Astrocyte of the spinal cord (primary cell): ENCODE results near the gene VWA7.

Source experiments
- DNase-seq: peaks from one replicate; pipeline ENCODE4 v3.0.0; 2011; ENCODE audit warnings: low read depth, low spot score
- H3K4me3 ChIP-seq: 2 replicates; pipeline ENCODE4 v1.5.1; 2011; ENCODE audit warnings: low read depth, mild to moderate bottlenecking, low read length, moderate library complexity
- in situ Hi-C: cut with HindIII; loops from 2 replicates; pipeline ENCODE4 v1.10.0; 2017; ENCODE audit warnings: low sequenced_read_pairs
- TF ChIP-seq, protein P1 (sequence below): IDR thresholded peaks from 2 replicates; pipeline ENCODE4 v1.5.1; 2012; ENCODE audit warnings: low read depth, mild to moderate bottlenecking, low read length, inconsistent platforms

VWA7 gene

DNA sequence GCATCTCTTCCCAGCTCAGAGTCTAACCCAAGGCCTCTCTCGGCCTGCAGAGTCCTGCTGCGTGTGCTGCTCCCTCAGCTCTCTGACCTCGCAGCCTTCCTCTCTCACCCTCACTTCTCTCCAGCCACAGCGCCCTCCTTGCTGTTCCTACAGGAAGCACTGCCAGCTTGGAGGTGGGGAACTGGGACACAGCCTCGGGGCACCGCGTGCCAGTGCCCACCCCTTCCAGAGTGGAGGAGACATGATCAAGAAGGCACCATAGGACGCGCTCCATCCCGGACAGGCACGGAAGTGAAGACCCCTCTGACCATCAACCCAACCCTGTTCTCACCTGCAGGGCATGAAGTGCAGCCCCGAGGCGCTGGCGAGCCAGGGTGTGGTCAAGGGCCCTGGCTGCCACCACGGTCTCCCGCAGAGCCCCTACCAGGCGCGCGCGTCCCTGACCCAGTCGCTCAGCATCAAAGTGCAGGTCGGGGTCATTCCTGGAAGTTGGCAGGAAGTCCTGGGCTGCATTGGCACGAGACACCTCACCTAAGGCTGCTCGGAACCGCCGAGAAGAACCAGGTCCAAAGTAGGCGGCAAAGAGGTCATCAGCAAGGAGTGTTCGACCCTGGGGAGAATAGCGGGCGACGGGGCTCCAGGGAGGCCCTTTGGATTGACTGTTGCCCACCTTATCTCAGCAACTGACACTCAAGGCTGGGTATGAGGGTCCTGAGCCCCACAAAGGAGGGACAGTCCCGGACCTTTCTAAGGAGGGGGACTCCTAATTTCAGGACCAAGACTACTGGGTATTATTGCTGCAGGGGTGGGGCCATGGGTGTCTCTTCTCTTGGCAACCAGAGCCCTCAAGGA lies 1.3 kb downstream of the VWA7 start:
- TF ChIP-seq, protein P1, sequence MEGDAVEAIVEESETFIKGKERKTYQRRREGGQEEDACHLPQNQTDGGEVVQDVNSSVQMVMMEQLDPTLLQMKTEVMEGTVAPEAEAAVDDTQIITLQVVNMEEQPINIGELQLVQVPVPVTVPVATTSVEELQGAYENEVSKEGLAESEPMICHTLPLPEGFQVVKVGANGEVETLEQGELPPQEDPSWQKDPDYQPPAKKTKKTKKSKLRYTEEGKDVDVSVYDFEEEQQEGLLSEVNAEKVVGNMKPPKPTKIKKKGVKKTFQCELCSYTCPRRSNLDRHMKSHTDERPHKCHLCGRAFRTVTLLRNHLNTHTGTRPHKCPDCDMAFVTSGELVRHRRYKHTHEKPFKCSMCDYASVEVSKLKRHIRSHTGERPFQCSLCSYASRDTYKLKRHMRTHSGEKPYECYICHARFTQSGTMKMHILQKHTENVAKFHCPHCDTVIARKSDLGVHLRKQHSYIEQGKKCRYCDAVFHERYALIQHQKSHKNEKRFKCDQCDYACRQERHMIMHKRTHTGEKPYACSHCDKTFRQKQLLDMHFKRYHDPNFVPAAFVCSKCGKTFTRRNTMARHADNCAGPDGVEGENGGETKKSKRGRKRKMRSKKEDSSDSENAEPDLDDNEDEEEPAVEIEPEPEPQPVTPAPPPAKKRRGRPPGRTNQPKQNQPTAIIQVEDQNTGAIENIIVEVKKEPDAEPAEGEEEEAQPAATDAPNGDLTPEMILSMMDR = no peak
- H3K4me3 ChIP-seq = no peak overlapping the region
- DNase-seq = no peak
- in situ Hi-C loops = no loop called here

DNA sequence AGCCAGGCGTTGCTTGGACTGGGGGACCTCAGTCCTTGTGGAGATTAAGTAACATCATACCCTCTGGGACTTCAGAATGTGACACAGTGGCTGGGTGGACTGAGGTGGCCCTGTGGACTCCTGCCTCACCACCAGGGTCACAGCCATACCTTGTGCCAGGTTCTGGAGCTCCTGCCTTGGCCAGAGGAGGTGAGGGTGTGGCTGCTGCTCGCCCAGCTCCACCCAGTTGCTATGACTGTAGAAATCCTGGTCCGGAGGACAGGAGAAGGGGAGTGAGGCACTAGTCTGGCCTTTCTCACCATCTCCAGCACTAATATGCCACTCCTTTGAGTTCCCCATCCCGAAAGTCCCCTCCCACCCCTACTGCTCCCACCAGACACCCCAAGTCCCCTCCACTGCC lies 1.9 kb downstream of the VWA7 start:
- H3K4me3 ChIP-seq = no peak overlapping the region
- DNase-seq = no peak
- TF ChIP-seq, protein P1 = no peak
- in situ Hi-C loops = no loop called here

DNA sequence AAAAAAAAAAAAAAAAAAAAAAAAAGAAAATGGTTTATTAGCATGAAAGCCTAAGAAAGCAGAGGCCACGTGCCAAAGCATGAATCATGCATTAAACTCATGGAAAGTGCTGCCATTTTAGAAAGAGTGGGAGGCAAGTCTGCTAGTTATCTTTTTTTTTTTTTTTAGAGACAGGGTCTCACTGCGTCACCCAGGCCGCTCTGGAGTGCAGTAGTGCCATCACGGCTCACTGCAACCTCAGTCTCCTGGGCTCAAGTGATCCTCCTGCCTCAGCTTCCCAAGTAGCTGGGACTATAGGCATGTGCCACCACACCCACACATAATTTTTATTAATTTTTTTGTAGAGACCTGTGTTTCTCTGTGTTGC lies 5.2 kb downstream of the VWA7 start:
- no peak overlapping the region for H3K4me3 ChIP-seq
- TF ChIP-seq, protein P1 = no peak
- in situ Hi-C loops = no loop called here
- no peak for DNase-seq

DNA sequence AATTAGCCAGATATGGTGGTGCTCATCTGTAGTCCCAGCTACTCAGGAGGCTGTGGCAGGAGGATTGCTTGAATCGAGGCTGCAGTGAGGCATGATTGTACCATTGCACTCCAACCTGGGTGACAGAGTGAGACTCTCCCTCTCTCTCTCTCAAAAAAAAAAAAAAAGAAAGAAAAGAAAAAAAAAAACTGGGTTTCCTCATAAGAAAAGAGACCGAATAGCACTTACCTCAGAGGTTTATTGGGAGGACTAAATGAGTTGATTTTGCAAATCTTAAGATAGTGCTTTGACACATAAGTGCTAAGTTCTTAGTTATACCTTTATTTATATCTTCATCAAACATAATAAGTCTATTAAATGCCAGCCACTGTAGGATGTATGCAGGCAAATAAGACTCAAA lies 6.3 kb downstream of the VWA7 start:
- no peak overlapping the region for H3K4me3 ChIP-seq
- in situ Hi-C loops = no loop called here
- TF ChIP-seq, protein P1 = no peak
- DNase-seq = no peak

DNA sequence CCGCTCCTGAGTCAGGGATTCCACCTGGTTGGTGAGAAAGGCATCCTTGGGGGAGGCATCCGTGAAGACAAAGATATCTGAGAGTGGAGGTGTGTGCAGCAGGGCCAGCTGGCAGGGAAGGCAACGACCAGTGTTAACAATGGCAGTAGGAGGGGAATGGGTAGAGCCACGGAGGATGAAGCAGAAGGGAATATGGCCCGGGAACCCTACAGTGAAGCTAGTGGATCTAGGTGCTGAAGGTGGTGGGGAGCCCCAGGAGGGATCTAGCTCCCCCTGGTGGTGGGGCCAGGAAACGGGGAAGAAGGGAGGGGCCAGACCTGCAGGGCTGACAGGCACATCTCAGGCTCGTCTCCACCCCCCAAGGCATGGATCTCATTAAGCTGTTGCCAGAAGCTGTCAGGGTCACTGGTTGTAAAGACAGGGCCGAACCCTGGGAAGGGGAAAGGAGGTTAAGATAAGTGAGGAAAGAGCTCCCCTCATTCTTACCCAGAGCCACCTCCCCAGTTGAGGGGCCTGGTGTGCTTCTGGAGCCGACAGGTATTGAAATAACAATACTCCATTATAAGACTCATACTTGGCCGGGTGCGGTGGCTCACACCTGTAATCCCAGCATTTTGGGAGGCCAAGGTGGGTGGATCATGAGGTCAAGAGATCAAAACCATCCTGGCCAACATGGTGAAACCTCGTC lies 7.3 kb downstream of the VWA7 start:
- no peak overlapping the region for H3K4me3 ChIP-seq

DNA sequence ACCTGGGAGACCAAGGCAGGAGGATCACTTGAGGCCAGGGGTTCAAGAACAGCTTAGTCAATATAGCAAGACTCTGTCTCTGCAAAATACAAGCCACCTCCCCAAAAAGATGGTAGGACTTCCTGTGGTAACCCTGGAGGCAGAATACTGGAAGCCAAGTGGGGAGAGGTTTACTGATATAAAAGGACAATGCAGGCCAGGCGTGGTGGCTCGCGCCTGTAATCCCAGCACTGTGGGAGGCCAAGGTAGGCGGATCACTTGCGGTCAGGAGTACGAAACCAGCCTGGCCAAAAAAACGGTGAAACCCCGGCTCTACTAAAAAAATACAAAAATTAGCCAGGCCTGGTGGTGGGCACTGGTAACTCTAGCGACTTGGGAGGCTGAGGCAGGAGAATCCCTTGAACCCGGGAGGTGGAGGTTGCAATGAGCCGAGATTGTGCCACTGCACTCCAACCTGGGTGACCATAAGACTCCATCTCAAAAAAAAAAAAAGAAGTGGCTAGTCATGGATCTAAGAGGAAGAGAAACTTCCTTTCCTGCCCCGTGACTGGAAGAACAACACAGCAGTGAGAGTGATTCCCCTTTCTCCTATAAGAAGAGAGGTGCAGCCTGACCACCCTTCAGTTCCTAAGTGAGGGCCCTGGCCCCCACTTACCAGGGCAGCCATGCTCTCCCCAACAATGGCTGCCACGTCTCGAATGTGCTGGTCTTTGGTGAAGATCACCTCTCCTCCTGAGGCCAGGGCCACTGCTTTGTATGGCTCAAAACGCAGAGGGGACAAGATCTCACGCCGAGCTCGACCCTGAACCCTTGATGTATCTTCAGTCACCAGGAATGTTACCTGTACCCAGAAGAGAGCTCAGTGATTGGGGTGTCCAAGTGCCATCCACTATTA lies 8.5 kb downstream of the VWA7 start:
- TF ChIP-seq, protein P1 = no peak
- in situ Hi-C loops = no loop called here
- DNase-seq = no peak
- H3K4me3 ChIP-seq = no peak overlapping the region

More for the DNA sequence above, 7.3 kb downstream of the VWA7 start:
- in situ Hi-C loops = no loop called here
- TF ChIP-seq, protein P1 = peak; percentile 72
- DNase-seq = no peak
